ENCODE results near the gene LAMC2. TPM values are rescaled to one million over a fixed set of nuclear protein-coding genes. Genes with fewer than 3 reads are reported as not detected.

Gene LAMC2
- total and polyA plus RNA-seq, 2 of the 13 experiments (the other 11 are each of a cell fraction or from before 2014, with no cell fraction given), result 0.03 TPM; not detected in 1

DNA sequence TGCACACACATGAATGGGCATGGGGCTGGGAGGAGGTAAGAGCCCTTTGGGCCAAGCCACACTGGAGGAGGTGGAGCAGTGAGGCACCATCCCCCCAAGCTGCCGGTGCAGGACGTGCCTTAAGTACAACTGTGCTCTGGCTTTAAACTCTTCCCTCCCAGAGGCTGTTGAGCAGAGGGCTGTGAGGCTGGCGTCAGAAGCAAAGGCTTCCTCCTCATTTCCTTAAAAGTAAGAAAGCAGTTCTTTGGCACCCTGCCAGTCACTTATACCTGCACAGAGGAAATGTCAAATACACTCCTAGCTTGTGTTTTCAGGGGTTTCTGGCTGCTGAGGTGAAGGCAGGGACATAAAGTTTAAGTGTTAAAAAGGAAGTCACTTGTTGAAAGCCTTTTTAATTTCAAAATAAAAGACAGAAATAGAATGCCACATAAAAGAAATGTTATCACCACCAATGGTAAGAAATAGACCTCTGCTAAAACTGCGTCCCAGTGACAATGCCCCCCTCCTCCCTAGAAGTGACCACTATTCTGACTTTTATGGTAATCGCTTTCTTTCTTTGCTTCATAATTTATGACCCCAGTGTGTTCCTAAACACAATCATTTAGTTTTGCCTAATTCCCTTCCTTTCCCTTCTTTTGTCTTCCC, 33.0 kb downstream of the LAMC2 start:
- ChIA-PET CTCF (ENCODE audit: low intra/inter-chr PET ratio, low total read pairs) (no interaction called here), POLR2A (no interaction called here)
- in situ Hi-C loops (cut with HindIII; ENCODE audit: extremely low pct_ligation_motif_present, low pct_unique_long_range_greater_than_20kb) (no loop called here), intact Hi-C loops (cut with micrococcal nuclease; ENCODE audit: unreplicated experiment) (no loop called here)
- no peak overlapping the region for H3K4me3 ChIP-seq (replicated peaks in 1 of 3; ENCODE audit: insufficient read depth in 1 of 3, low read depth in 2 of 3, low read length in 3 of 3)
- TF ChIP-seq LCORL (IDR thresholded peaks at IDR 0.05) (peak; percentile 48; the same call in 1 of the 2 replicates), LCORL (CRISPR knock-in tag; IDR thresholded peaks at IDR 0.05) (no peak), ZNF75D (CRISPR knock-in tag; IDR thresholded peaks at IDR 0.05; ENCODE audit: borderline replicate concordance) (no peak)
- TF ChIP-seq, protein P1, sequence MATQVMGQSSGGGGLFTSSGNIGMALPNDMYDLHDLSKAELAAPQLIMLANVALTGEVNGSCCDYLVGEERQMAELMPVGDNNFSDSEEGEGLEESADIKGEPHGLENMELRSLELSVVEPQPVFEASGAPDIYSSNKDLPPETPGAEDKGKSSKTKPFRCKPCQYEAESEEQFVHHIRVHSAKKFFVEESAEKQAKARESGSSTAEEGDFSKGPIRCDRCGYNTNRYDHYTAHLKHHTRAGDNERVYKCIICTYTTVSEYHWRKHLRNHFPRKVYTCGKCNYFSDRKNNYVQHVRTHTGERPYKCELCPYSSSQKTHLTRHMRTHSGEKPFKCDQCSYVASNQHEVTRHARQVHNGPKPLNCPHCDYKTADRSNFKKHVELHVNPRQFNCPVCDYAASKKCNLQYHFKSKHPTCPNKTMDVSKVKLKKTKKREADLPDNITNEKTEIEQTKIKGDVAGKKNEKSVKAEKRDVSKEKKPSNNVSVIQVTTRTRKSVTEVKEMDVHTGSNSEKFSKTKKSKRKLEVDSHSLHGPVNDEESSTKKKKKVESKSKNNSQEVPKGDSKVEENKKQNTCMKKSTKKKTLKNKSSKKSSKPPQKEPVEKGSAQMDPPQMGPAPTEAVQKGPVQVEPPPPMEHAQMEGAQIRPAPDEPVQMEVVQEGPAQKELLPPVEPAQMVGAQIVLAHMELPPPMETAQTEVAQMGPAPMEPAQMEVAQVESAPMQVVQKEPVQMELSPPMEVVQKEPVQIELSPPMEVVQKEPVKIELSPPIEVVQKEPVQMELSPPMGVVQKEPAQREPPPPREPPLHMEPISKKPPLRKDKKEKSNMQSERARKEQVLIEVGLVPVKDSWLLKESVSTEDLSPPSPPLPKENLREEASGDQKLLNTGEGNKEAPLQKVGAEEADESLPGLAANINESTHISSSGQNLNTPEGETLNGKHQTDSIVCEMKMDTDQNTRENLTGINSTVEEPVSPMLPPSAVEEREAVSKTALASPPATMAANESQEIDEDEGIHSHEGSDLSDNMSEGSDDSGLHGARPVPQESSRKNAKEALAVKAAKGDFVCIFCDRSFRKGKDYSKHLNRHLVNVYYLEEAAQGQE (IDR thresholded peaks at IDR 0.05; ENCODE audit: borderline replicate concordance in 1 of 2, low read depth in 1 of 2, low read length in 2 of 2), result no peak
- 63% methylated on average over 3 of the region's 5 CpGs for WGBS (ENCODE audit: low lambda C conversion rate)
- no peaks in the 10 kb centered on the region for H3K36me3 ChIP-seq (replicated peaks in 1 of 2; ENCODE audit: control insufficient read depth in 1 of 2, insufficient read depth in 2 of 2, low read length in 2 of 2)
- no peak for ATAC-seq
- H3K27me3 ChIP-seq (ENCODE audit: control insufficient read depth in 1 of 2, insufficient read depth in 2 of 2, low read length in 2 of 2), result 0 out of 5 replicates have a peak, but pooled peaks cover 0 to 9% of the 10 kb centered on the region in 2 experiments
- no peak overlapping the region for H3K27ac ChIP-seq (ENCODE audit: extremely low read length, insufficient read depth, low read length)
- no peak overlapping the region for H3K9ac ChIP-seq (ENCODE audit: insufficient read depth, low read depth, low read length)
- H2AFZ ChIP-seq (ENCODE audit: low read length), result no peak overlapping the region
- no TSS peak for BruUV-seq (replicated peaks)
- H4K20me1 ChIP-seq (ENCODE audit: insufficient read depth, low read length), result no peaks in the 10 kb centered on the region
- FAIRE-seq, result no peak
- no peak overlapping the region for H3K4me2 ChIP-seq (ENCODE audit: low read depth, low read length)
- no peaks in the 10 kb centered on the region for H3K79me2 ChIP-seq (ENCODE audit: insufficient read depth, low read length)
- no peak for DNase-seq (ENCODE audit: low spot score)
- H3K9me3 ChIP-seq (ENCODE audit: low read length), result no peaks in the 10 kb centered on the region
- H3K4me1 ChIP-seq (ENCODE audit: insufficient read depth, low read length), result no peaks in the 10 kb centered on the region

- DNase-seq (ENCODE audit: low spot score) (no peak), ATAC-seq (no peak), FAIRE-seq (no peak)
- Histone ChIP-seq H3K9me3 (ENCODE audit: low read length) (no peaks in the 10 kb centered on the region), H3K4me1 (ENCODE audit: insufficient read depth, low read length) (no peaks in the 10 kb centered on the region), H4K20me1 (ENCODE audit: insufficient read depth, low read length) (no peaks in the 10 kb centered on the region), H3K4me3 (replicated peaks in 1 of 3; ENCODE audit: insufficient read depth in 1 of 3, low read depth in 2 of 3, low read length in 3 of 3) (no peak overlapping the region), H3K36me3 (replicated peaks in 1 of 2; ENCODE audit: control insufficient read depth in 1 of 2, insufficient read depth in 2 of 2, low read length in 2 of 2) (no peaks in the 10 kb centered on the region), H3K27me3 (ENCODE audit: control insufficient read depth in 1 of 2, insufficient read depth in 2 of 2, low read length in 2 of 2) (0 out of 5 replicates have a peak, but pooled peaks cover 0 to 13% of the 10 kb centered on the region in 2 experiments), H3K9ac (ENCODE audit: insufficient read depth, low read depth, low read length) (no peak overlapping the region), H3K4me2 (ENCODE audit: low read depth, low read length) (no peak overlapping the region), H3K27ac (ENCODE audit: extremely low read length, insufficient read depth, low read length) (no peak overlapping the region), H3K79me2 (ENCODE audit: insufficient read depth, low read length) (no peaks in the 10 kb centered on the region), H2AFZ (ENCODE audit: low read length) (no peak overlapping the region)
- in situ Hi-C loops (cut with HindIII; ENCODE audit: extremely low pct_ligation_motif_present, low pct_unique_long_range_greater_than_20kb), result no loop called here
- TF ChIP-seq ZFYVE20 (CRISPR knock-in tag; IDR thresholded peaks at IDR 0.05; ENCODE audit: borderline replicate concordance, low read depth) (no peak), ZFP1 (CRISPR knock-in tag; IDR thresholded peaks at IDR 0.05) (no peak), KLF9 (CRISPR knock-in tag; IDR thresholded peaks at IDR 0.05; ENCODE audit: low read depth) (no peak)
- TF ChIP-seq, protein P2, sequence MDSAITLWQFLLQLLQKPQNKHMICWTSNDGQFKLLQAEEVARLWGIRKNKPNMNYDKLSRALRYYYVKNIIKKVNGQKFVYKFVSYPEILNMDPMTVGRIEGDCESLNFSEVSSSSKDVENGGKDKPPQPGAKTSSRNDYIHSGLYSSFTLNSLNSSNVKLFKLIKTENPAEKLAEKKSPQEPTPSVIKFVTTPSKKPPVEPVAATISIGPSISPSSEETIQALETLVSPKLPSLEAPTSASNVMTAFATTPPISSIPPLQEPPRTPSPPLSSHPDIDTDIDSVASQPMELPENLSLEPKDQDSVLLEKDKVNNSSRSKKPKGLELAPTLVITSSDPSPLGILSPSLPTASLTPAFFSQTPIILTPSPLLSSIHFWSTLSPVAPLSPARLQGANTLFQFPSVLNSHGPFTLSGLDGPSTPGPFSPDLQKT (CRISPR knock-in tag; IDR thresholded peaks at IDR 0.05; ENCODE audit: borderline replicate concordance), result no peak
- CTCF ChIA-PET (ENCODE audit: low intra/inter-chr PET ratio, low total read pairs), result no interaction called here
- intact Hi-C loops (cut with micrococcal nuclease; ENCODE audit: unreplicated experiment), result no loop called here
- POLR2A ChIA-PET, result no interaction called here
- no TSS peak for BruUV-seq (replicated peaks)
Measured at GRCh38 chr1:183219616-183220009, 33.5 kb downstream of the LAMC2 start.
